ENCODE measurements around the gene FBXL20. TPM values are rescaled to one million over a fixed set of nuclear protein-coding genes. Genes with fewer than 3 reads are reported as not detected.

FBXL20 gene
- total and polyA plus RNA-seq, 4 donors, result 3.2 to 31.7 (median 11.5) TPM

DNA sequence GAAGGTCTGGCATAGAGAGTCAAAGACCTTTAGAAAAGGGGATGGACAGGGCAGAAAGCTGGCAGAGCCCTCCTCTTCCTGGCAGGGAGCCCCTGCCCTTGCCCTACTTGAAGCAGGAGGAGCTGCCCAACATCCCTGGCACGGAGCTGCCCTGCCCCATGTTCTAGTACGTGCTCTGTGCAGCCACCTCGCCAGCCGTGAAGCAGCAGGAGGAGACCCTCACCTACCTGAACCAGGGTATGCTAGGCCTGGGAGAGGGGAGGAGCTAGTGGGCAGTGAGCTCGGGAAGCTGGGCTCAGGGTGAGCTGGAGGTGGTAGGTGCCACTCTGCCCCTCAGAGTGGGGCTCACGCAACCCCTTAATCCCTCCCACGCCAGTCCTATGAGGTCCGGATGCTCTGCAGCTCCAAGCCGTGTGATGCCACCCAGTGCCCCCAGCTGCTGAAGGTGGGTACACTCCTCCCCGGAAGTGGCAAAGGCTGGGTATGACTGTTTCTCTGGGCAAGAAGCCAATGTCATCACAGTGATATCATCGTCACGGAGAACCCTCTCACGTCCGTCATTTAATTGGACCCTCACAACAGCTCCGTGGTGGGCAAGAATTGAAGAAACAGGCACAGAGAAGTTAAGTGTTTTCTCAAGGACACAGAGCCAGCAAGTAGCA lies 163.0 kb downstream of the FBXL20 start:
- peaks cover 0 to 4% (median 0%) of the 10 kb centered on the region in 3 donors for H3K27me3 ChIP-seq (ENCODE audit: control insufficient read depth in 3 of 3, insufficient read depth in 3 of 3, low read length in 2 of 3)
- no peak overlapping the region for H3K4me3 ChIP-seq
- H3K9me3 ChIP-seq (ENCODE audit: control insufficient read depth in 4 of 4, insufficient read depth in 3 of 4, low read length in 3 of 4), result no peaks in the 10 kb centered on the region
- WGBS, 2 donors, result 21 to 31% methylated on average over 15 of the region's 15 CpGs
- no peaks in the 10 kb centered on the region for H3K36me3 ChIP-seq (ENCODE audit: control insufficient read depth in 4 of 4, insufficient read depth in 4 of 4, low read length in 4 of 4)
- H3K27ac ChIP-seq (ENCODE audit: low read depth in 1 of 2, low read length in 1 of 2), result peak overlapping the region in 1 of 2 donors; percentile 54
- TF ChIP-seq, protein P1, sequence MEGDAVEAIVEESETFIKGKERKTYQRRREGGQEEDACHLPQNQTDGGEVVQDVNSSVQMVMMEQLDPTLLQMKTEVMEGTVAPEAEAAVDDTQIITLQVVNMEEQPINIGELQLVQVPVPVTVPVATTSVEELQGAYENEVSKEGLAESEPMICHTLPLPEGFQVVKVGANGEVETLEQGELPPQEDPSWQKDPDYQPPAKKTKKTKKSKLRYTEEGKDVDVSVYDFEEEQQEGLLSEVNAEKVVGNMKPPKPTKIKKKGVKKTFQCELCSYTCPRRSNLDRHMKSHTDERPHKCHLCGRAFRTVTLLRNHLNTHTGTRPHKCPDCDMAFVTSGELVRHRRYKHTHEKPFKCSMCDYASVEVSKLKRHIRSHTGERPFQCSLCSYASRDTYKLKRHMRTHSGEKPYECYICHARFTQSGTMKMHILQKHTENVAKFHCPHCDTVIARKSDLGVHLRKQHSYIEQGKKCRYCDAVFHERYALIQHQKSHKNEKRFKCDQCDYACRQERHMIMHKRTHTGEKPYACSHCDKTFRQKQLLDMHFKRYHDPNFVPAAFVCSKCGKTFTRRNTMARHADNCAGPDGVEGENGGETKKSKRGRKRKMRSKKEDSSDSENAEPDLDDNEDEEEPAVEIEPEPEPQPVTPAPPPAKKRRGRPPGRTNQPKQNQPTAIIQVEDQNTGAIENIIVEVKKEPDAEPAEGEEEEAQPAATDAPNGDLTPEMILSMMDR (IDR thresholded peaks at IDR 0.05; ENCODE audit: control extremely low read depth, extremely low read depth), result no peak
- no peak for DNase-seq
- H3K4me1 ChIP-seq (ENCODE audit: control insufficient read depth in 5 of 5, insufficient read depth in 5 of 5, low read length in 5 of 5), result peaks cover 0 to 14% (median 0%) of the 10 kb centered on the region in 5 donors
- no peak for ATAC-seq (ENCODE audit: insufficient read depth, low FRiP score)
- H3K9ac ChIP-seq (ENCODE audit: insufficient read depth in 1 of 2, low read length in 2 of 2), result no peak overlapping the region

DNA sequence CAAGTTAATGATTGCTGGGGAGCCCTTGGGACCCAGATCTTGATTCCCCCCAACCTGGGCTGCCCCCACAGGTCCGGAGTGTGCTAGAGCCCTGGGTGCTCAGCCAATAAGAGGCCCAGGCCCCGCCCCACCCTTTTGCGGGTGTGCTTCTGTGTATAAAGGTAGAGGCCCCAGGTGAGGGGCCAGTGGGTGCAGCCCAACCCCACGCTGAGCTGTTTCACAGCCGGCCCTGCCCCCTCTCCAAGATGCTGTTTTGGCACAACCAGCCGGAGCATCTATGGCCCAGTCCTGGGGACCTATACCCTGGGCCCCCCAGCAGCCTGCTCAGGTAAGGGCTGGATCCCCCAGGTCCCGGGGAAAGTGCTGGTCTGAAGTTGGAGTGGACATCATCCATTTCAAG lies 163.8 kb downstream of the FBXL20 start:
- TF ChIP-seq, protein P1 (IDR thresholded peaks at IDR 0.05; ENCODE audit: control extremely low read depth, extremely low read depth), result no peak
- no peak for DNase-seq
- Histone ChIP-seq H3K27me3 (ENCODE audit: control insufficient read depth in 3 of 3, insufficient read depth in 3 of 3, low read length in 2 of 3) (peaks cover 0 to 4% (median 0%) of the 10 kb centered on the region in 3 donors), H3K36me3 (ENCODE audit: control insufficient read depth in 4 of 4, insufficient read depth in 4 of 4, low read length in 4 of 4) (no peaks in the 10 kb centered on the region), H3K9me3 (ENCODE audit: control insufficient read depth in 4 of 4, insufficient read depth in 3 of 4, low read length in 3 of 4) (no peaks in the 10 kb centered on the region), H3K27ac (ENCODE audit: low read depth in 1 of 2, low read length in 1 of 2) (no peak overlapping the region), H3K4me3 (no peak overlapping the region), H3K9ac (ENCODE audit: insufficient read depth in 1 of 2, low read length in 2 of 2) (no peak overlapping the region), H3K4me1 (ENCODE audit: control insufficient read depth in 5 of 5, insufficient read depth in 5 of 5, low read length in 5 of 5) (peaks cover 0 to 14% (median 0%) of the 10 kb centered on the region in 5 donors)
- WGBS, 2 donors, result 77 to 91% methylated on average over 7 of the region's 7 CpGs
- ATAC-seq (ENCODE audit: insufficient read depth, low FRiP score), result no peak

DNA sequence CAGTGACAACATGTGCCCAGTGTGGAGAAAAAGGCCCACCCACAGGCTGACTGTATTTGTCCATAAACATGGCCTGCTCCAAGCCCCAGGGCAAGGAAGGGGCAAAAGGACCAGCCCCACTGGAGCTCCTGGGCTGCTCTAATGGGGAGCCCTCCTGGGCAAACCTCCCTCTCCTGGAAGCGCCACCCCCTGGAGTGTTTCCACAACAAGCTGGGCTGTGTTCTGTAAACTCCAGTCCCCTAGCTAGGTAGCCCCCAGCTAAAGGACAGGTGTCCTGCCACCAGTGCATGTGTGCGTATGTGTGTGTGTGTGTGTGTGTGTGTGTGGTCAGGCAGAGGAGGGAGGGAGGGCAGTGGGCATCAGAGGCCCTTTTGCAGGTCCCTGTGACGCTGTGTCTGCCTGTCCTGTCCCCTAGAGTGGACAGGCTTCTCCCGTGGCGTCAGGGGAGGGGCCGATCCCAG lies 164.4 kb downstream of the FBXL20 start:
- ATAC-seq (ENCODE audit: insufficient read depth, low FRiP score) (no peak), DNase-seq (no peak)
- WGBS, 2 donors, result 71 to 83% methylated on average over 6 of the region's 6 CpGs

More for the DNA sequence above, 164.4 kb downstream of the FBXL20 start:
- H3K27ac ChIP-seq (ENCODE audit: low read depth in 1 of 2, low read length in 1 of 2), result no peak overlapping the region
- H3K27me3 ChIP-seq (ENCODE audit: control insufficient read depth in 3 of 3, insufficient read depth in 3 of 3, low read length in 2 of 3), result peaks cover 0 to 4% (median 0%) of the 10 kb centered on the region in 3 donors
- no peaks in the 10 kb centered on the region for H3K9me3 ChIP-seq (ENCODE audit: control insufficient read depth in 4 of 4, insufficient read depth in 3 of 4, low read length in 3 of 4)
- TF ChIP-seq, protein P1 (IDR thresholded peaks at IDR 0.05; ENCODE audit: control extremely low read depth, extremely low read depth), result no peak
- H3K9ac ChIP-seq (ENCODE audit: insufficient read depth in 1 of 2, low read length in 2 of 2), result no peak overlapping the region
- no peaks in the 10 kb centered on the region for H3K36me3 ChIP-seq (ENCODE audit: control insufficient read depth in 4 of 4, insufficient read depth in 4 of 4, low read length in 4 of 4)
- H3K4me1 ChIP-seq (ENCODE audit: control insufficient read depth in 5 of 5, insufficient read depth in 5 of 5, low read length in 5 of 5), result peaks cover 0 to 14% (median 2%) of the 10 kb centered on the region in 5 donors
- H3K4me3 ChIP-seq, result no peak overlapping the region
